Gastrocnemius medialis (tissue), 4 donors: ENCODE measurements around the gene TJP3.

Experiments
- POLR2A ChIP-seq, 2 donors: fragments of 450-650 bp; IDR thresholded peaks; one replicate each; pipeline ENCODE4 v1.6.1; 2017; ENCODE audit warnings: antibody characterized with exemption in 2 of 2, mild to moderate bottlenecking in 2 of 2, moderate library complexity in 2 of 2
- TF ChIP-seq, protein P1 (sequence below), 5 experiments: fragments of 450-650 bp in 3 of 5; fragments of 200-600 bp in 2 of 5; sonication (generic) in 2 of 5; IDR thresholded peaks in 4 of 5; conservative IDR thresholded peaks in 1 of 5; 1 replicate in 4 of 5; 2 replicates in 1 of 5; pipeline ENCODE4 v1.5.1; 2016 to 2019; ENCODE audit warnings: antibody characterized with exemption in 5 of 5, mild to moderate bottlenecking in 3 of 5, moderate library complexity in 3 of 5

DNA sequence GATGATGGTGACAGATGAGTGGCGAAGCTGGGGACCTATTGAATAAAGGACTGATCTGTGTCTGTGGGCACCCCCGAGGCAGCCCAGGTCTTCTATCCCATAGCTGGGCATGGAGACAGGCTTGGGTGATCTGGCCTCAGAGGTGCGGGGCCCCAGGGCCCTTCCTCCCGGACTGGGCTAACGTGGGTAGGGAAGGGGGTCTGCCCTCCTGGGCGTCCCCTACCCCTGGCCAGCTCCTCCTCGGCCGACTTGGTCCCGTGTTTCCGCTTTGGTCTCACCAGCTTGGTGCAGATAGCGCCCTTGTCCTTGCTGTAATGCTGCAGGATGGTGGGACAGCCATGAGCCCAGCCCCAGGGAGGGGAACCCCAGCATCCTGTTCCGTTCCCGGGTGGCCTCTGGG is 74.7 kb downstream of the TJP3 start:
- TF ChIP-seq, protein P1, sequence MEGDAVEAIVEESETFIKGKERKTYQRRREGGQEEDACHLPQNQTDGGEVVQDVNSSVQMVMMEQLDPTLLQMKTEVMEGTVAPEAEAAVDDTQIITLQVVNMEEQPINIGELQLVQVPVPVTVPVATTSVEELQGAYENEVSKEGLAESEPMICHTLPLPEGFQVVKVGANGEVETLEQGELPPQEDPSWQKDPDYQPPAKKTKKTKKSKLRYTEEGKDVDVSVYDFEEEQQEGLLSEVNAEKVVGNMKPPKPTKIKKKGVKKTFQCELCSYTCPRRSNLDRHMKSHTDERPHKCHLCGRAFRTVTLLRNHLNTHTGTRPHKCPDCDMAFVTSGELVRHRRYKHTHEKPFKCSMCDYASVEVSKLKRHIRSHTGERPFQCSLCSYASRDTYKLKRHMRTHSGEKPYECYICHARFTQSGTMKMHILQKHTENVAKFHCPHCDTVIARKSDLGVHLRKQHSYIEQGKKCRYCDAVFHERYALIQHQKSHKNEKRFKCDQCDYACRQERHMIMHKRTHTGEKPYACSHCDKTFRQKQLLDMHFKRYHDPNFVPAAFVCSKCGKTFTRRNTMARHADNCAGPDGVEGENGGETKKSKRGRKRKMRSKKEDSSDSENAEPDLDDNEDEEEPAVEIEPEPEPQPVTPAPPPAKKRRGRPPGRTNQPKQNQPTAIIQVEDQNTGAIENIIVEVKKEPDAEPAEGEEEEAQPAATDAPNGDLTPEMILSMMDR (IDR thresholded peaks at IDR 0.05 in 4 of 5, conservative IDR thresholded peaks at IDR 0.05 in 1 of 5), result no peak
- TF ChIP-seq POLR2A (IDR thresholded peaks at IDR 0.05), result no peak
